HL-60/S4 (cell line): ENCODE results near the gene ASPHD2.

Experiments used
- in situ Hi-C: fragments of 300-500 bp; cut with MboI; formaldehyde crosslinking; loops from 2 replicates; pipeline ENCODE4 v1.14.3; 2022; ENCODE audit warnings: low sequenced_read_pairs

Gene ASPHD2

DNA sequence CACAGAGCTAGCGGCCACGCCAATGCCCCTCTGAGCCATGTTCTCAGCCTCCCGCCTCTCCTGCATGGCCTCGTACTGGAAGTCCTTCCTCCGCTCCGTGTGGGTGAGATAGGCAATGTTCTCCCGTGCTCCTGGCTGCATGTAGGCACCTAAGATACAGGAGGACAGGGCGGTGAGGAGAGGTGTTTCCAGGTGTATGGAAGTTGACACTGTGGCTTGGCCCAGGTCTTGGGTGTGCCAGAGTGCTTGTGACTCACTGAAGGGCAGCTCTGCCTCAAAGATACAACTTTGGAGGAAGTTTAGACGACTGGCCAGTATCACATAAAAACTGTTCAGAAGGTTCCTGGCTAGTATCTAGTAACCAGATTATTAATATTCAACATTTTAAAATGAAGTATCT is 63.2 kb downstream of the ASPHD2 start:
- in situ Hi-C loops: no loop called here

DNA sequence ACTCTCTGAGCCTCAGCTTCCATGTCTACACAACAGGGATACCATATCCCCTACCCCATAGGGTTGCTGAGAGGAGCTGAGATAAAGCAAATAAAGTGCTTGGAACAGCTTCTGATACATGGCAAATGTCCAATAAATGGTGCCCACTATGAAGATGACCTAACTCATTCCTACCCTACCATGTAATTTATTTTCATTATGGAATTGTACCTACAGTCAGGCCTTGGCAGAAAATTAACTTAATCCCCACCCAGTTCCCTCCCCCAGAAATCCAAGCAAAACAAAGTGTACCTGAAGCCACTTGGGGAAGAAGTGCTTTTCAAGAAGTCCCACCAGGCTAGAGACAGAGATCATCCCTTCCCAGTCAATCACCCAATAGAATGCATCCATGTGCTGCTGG is 65.4 kb downstream of the ASPHD2 start:
- in situ Hi-C loops: no loop called here
